ENCODE data around the gene ZBTB24. TPM values are rescaled to one million over a fixed set of nuclear protein-coding genes. Genes with fewer than 3 reads are reported as not detected.

The ZBTB24 gene
- total and polyA plus RNA-seq, 2 of the 13 experiments (the other 11 are each of a cell fraction or from before 2014, with no cell fraction given), result 1.5 to 6.2 TPM

DNA sequence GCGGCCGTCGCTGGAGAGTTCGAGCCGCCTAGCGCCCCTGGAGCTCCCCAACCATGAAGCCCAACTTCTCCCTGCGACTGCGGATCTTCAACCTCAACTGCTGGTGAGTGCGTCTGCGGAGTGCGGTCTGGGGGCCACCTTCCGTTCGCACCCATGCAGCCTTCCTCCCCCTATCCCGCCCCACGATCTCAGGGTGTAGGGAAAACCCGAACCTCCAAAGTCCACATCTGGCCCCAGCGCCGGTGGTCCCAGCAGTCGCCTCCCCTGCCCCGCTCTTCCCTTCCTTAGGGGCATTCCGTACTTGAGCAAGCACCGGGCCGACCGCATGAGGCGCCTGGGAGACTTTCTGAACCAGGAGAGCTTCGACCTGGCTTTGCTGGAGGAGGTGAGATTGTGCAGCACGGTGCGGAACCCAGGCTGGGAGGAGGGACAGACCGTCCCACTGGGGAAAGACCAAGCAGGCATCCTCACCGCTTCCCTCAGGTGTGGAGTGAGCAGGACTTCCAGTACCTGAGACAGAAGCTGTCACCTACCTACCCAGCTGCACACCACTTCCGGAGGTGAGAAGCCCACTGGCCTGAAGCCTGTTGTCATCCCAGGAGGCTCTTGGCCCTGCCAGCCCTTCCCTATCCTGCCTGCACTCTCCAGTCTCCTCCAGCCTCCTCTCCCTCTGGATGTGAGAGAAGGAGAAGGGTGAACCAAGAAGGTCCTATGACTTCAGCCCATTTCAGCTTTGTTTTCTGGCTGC, 41.8 kb downstream of the ZBTB24 start (continued):
- TF ChIP-seq, protein P1, sequence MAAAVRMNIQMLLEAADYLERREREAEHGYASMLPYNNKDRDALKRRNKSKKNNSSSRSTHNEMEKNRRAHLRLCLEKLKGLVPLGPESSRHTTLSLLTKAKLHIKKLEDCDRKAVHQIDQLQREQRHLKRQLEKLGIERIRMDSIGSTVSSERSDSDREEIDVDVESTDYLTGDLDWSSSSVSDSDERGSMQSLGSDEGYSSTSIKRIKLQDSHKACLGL (CRISPR knock-in tag; IDR thresholded peaks at IDR 0.05), result no peak
- no peak for TF ChIP-seq DPF2 (CRISPR knock-in tag; IDR thresholded peaks at IDR 0.05; ENCODE audit: borderline replicate concordance, low read depth)
- TF ChIP-seq, protein P2, sequence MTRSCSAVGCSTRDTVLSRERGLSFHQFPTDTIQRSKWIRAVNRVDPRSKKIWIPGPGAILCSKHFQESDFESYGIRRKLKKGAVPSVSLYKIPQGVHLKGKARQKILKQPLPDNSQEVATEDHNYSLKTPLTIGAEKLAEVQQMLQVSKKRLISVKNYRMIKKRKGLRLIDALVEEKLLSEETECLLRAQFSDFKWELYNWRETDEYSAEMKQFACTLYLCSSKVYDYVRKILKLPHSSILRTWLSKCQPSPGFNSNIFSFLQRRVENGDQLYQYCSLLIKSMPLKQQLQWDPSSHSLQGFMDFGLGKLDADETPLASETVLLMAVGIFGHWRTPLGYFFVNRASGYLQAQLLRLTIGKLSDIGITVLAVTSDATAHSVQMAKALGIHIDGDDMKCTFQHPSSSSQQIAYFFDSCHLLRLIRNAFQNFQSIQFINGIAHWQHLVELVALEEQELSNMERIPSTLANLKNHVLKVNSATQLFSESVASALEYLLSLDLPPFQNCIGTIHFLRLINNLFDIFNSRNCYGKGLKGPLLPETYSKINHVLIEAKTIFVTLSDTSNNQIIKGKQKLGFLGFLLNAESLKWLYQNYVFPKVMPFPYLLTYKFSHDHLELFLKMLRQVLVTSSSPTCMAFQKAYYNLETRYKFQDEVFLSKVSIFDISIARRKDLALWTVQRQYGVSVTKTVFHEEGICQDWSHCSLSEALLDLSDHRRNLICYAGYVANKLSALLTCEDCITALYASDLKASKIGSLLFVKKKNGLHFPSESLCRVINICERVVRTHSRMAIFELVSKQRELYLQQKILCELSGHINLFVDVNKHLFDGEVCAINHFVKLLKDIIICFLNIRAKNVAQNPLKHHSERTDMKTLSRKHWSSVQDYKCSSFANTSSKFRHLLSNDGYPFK (CRISPR knock-in tag; IDR thresholded peaks at IDR 0.05; ENCODE audit: borderline replicate concordance), result no peak; the same call in 1 of the 2 replicates
- TF ChIP-seq EEA1 (CRISPR knock-in tag; IDR thresholded peaks at IDR 0.05; ENCODE audit: borderline replicate concordance), result no peak
- TF ChIP-seq ZNF337 (CRISPR knock-in tag; IDR thresholded peaks at IDR 0.05; ENCODE audit: borderline replicate concordance, low read depth), result no peak
- TF ChIP-seq SIN3A (IDR thresholded peaks at IDR 0.05; ENCODE audit: borderline replicate concordance, low read depth, low read length), result no peak
- no peak; the same call in 1 of the 2 replicates for TF ChIP-seq RXRB (CRISPR knock-in tag; IDR thresholded peaks at IDR 0.05; ENCODE audit: borderline replicate concordance)
- TF ChIP-seq SRY (CRISPR knock-in tag; IDR thresholded peaks at IDR 0.05), result no peak
- TF ChIP-seq, protein P3, sequence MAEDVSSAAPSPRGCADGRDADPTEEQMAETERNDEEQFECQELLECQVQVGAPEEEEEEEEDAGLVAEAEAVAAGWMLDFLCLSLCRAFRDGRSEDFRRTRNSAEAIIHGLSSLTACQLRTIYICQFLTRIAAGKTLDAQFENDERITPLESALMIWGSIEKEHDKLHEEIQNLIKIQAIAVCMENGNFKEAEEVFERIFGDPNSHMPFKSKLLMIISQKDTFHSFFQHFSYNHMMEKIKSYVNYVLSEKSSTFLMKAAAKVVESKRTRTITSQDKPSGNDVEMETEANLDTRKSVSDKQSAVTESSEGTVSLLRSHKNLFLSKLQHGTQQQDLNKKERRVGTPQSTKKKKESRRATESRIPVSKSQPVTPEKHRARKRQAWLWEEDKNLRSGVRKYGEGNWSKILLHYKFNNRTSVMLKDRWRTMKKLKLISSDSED (CRISPR knock-in tag; IDR thresholded peaks at IDR 0.05), result no peak
- no peak for TF ChIP-seq KDM4B (CRISPR knock-in tag; IDR thresholded peaks at IDR 0.05)
- peak; percentile 16; the same call in 1 of the 2 replicates for TF ChIP-seq HDAC1 (CRISPR knock-in tag; IDR thresholded peaks at IDR 0.05)
- TF ChIP-seq RBM39 (IDR thresholded peaks at IDR 0.05; ENCODE audit: low read depth, low read length, poor library complexity, severe bottlenecking), result peak; percentile 50
- no peak for TF ChIP-seq NFYC (CRISPR knock-in tag; IDR thresholded peaks at IDR 0.05)
- no peak for TF ChIP-seq ZBTB40 (IDR thresholded peaks at IDR 0.05)
- TF ChIP-seq ZBTB40 (CRISPR knock-in tag; IDR thresholded peaks at IDR 0.05), result no peak
